Hindlimb muscle (tissue), 1 donor: ENCODE data around the gene ARSA. TPM values are rescaled to one million over a fixed set of nuclear protein-coding genes. Genes with fewer than 3 reads are reported as not detected.
"Not testable (repeated sequence)": the region's sequence is repeated elsewhere in the genome, so short reads cannot be mapped to it uniquely, and the experiment has no call there.

Experiments
- DNase-seq: peaks from one replicate; pipeline ENCODE4 v3.0.0-alpha.2; 2013
- polyA plus RNA-seq: library from polyadenylated mRNA; unstranded; fragments of 120-200 nt; gene quantifications from one replicate; pipeline ENCODE4 v1.2.1, GENCODE V29; 2013; ENCODE audit not compliant: insufficient read length

The ARSA gene
- polyA plus RNA-seq, 1 donor, result 18.1 TPM

DNA sequence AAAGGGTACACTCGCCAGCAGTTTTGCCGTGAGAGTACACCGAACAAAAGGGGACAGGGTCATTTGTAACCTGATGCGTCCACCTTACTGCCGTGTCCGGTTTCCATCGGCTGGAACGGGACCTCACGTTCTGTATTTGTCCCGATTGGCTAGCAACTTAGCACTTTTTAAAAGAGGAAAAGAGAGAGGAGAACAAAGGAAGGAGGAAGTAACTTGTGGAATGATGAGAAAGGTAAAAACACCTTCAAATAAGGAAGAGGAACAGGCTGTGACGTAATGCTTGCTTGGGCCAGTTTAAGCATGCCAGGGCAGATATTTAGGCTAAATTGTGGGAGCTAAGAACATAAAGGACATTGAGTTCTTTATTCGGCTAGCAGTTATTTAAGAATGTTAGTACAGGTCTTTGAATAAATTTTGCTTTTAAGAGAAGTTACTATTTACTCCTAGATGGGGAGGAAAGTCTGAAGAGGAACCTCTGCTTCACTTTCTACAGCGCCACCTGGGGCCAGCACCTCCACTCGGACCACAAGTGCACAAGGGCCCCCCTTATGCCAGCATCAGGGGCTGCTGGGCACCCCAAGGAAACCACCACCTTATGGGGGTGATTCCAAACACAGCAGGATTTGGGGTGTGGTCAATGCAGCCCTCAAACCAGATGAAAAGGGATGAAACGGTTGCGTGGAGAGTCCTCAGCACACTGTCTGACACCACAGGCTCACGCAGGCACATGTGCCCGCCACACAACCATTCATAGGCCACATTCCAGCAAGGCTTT is 5.8 kb downstream of the ARSA start:
- no peak for DNase-seq

DNA sequence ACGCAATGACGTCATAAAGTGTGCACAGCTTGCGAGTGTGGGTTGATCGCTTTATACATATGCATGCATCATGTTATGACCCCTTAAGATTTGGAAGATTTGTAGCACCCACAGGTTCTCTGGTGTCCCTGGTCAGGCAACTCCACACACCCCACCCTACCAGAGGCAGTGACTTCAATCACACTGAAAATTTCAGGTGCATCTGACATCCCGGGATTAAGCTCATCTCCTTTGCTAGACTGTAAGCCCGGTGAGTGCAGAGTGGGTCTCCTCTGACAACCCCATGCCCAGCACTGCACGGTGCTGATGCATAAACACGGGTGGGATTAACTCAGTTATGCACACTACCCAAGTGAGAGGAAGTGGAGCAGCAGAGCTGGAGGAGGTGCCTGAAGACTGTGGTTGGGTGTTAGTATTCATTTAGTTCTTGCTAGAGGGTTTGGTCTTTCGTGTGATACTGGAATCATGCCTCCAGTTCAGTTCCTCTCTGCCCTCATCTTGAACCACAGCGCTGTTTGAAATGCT is 6.5 kb downstream of the ARSA start:
- DNase-seq, result no peak

DNA sequence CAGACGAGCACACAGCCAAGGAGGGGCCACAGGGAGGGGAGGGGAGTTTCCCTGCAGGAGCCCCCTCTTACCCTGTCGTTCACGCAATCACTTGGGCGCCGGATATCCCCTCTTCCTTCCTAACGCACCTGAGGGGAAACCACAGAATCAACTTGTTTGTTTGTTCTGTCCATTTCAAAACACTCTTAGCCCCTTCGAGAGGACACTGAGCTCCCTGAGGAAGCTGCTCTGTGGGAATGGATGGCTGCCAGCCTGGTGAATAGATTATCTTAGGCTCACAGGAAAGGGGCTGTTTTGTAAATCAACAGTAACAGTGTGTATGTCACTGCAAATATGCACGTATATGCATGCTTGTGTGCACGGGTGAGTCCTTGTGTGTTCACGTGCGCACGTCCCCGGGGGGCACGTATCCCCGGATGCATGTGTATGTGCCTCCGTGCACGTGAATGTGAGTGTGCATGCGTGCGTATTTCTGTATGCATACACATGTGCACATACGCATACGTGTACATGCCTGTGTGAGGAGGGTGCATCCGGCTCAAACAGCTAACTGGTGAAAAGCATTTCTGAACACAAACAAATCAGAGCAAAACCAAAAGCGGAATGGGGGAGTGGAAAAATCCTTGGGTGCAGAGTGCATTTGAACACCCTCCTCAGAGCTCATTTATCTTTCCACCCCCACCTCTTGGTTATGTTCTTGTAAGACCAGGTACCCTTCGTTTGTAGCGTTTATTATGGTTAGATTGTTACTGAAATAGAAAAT is 7.2 kb downstream of the ARSA start:
- DNase-seq, result no peak

DNA sequence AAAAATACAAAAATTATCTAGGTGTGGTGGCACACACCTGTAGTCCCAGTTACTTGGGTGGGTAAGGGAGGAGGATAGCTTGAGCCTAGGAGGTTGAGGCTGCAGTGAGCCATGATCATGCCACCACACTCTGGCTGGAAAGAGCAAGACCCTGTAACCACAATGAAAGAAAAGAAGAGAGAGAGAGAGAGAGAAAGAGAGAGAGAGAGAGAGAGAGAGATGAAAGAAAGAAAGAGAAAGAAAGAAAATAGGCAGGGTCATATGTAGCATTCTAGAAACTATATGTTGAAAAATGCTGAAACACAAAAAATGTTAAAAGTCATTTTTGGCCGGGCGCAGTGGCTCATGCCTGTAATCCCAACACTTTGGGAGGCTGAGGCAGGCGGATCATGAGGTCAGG is 13.7 kb downstream of the ARSA start:
- not testable (repeated sequence) for DNase-seq

DNA sequence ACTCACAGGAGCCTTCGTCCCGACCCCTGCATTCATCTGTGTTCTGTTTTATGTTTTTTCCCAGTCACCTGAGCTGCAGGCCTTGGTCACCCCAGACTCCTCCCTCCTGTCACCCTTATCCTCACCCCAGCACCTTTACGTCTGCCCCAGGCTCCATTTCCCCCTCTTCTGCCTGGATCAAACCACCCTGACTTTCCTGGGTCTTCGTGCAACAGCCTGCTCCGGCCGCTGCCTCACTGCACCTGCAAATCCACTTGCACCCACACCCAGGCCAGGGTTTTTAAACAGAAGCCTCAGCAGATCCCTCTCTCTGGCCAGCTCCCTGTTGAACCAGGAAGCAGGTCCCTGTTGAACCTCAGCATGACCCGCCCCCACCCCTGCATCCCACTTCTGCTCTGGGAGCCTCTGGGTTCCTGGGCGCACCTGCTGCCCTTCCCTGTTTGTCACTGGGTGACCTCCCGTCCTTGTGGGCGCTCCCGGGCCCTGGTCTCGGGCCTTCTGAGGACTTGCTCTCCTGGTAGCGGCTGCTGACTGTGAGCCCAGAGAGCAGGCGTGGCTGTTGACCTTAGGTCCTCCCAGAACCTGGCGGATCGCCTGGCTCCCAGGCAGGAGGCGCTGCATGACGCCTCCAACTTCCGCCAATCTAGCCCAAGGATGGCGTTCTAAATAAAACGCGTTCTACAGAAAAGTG is 14.5 kb downstream of the ARSA start:
- no peak for DNase-seq

DNA sequence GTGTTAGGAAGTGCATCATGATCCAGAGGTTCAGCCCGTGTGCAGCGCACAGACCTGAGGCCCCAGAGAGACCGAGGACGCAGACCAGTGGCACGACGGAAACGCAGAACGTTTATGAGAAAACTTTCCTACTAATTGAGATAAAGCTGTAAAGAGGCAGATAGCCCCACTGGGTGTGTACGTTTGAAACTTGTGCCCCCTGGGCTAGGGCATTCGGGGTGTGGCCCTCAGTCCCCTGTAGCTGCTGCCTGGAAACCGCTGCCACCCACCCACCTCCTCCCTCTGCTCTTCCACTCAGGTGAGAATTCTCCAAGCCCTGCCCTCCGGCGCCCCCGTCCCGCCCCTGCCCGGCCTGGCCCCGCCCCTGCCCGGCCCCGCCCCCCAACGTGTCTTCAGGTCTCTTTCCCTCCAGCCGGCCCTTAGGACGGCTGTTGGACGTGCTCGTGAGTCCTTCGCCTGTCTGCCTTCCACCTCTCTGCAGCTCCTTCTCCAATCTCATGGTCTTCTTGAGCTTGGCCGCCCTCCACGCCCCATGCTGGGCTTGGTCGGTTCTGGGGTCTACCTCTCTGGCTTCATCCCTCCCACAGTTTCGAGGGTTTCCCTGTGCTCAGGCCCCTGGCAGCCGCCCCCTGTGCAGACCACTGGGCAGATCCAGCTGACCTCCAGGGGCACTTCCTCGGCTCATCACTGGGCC is 15.3 kb downstream of the ARSA start:
- DNase-seq, result no peak

DNA sequence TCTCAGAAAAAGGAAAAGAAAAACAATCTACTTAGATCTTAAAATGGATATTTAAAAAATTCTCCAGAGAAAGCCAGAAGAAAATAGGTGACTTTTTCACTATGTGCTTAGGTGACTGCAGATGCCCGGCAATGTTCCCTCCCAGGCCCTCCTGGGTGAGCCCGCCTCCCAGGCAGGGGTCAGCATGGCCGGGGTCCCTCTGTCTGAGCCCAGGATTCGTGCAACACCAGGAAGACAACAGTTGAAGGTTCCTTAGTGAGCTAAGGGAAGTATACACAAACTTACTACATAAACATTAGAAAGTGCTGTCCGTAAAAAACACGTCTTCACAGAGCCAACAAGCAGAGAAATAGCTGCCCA is 15.8 kb downstream of the ARSA start:
- no peak for DNase-seq

DNA sequence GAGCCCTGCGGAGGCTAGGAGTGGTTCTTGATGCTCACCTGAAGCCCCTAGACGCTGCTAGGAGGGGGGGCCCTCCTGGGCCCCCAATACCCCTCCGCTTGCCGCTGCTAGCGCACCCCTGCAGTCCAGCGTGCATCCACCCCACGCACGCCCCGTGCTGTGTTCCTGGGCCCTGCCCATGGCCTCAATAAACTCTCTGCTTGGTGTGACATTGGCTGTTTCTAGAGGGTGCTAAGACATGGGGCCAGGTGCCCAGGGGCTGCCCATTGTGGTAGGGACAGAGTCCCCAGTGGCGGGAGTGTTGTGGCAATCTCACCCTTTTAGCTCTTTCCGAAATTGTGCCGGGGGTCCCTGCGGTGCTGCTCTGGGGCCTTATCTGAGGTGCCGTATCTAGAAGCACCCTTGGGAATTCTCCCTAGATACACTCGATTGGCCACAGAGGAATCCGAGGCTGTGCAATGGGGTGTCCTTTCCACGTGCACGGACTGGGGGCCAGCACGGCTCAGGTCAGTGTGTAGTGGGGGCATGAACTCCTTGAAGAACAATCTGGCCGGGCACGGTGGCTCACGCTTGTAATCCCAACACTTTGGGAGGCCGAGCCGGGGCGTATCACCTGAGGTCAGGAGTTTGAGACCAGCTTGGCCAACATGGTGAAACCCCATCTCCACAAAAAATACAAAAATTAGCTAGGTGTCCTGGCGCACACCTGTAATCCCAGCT is 16.5 kb downstream of the ARSA start:
- no peak for DNase-seq

DNA sequence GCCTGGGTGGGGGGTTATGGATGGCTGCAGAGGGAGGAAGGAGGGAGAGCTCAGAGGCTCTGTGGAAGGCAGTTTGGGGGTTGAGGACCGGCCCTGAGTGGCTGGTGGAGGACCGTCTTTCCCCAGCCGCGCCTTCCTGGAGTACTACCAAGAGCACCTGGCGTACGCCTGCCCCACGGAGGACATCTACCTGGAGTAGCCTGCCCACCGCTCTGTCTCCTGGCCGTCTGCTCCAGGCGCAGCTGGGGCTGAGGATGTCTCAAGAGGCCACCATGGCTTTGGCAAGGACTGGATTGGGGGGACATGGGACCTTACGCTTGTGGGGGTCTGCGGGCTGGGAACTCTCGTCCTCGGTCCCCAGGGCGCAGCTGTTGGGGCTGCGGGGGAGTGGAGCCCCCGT is 17.4 kb downstream of the ARSA start:
- no peak for DNase-seq

DNA sequence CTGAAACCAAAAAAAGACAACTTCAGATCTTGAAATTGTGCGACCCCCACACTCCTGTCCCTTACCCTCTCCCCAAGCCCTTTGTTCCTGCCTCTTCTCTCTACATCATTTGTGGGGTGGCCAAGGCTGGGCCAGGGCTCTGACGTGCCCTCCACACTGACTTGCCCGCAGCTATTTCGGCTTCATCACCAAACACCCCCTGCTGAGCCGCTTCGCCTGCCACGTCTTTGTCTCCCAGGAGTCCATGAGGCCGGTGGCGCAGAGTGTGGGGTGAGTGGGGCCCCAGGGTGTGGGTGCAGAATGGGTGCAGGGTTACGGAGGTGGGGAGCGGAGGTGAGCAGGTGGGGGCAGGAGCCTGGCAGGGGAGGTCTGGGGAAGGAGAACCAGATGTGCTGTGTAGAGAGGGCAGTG is 17.9 kb downstream of the ARSA start:
- no peak for DNase-seq

DNA sequence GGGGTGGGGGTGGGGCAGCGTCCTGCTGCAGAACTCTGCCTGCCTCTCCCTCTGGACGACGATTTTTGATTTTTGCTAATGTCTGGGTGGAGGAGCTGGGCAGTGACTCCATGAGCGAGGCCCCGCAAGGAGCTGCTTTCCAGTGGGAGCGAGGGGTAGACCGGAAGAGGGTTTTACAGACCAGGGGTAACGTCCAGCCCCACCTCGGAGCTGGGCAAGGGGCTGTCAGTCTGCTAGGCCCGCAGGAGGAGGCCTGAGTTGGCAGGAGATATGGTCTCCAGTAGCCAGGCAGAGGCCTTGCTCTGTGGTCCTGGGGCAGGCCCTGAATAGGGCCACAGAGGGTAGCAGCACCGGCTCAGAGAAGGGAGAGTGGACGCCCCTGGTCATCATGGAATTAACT is 18.4 kb downstream of the ARSA start:
- DNase-seq, result no peak

DNA sequence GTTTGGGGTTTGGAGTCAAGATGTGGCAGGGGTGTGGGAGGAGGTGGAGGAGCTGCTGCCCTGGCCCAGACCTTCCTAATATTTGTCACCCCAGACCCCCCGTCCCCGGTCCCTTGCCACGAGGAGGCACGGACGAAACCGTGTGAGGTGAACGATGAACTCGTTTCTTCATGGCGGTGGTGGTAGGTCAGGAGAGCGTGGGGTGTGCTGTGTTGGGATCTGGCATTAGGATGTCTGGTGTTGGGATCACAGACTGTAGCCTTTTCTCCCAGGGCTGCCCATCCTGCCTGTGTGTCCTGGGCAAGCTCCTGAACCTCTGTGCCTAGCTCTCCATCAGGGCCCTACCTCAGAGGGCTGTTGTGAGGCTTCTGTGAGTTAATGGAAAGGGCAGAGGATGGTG is 19.0 kb downstream of the ARSA start:
- DNase-seq, result no peak

DNA sequence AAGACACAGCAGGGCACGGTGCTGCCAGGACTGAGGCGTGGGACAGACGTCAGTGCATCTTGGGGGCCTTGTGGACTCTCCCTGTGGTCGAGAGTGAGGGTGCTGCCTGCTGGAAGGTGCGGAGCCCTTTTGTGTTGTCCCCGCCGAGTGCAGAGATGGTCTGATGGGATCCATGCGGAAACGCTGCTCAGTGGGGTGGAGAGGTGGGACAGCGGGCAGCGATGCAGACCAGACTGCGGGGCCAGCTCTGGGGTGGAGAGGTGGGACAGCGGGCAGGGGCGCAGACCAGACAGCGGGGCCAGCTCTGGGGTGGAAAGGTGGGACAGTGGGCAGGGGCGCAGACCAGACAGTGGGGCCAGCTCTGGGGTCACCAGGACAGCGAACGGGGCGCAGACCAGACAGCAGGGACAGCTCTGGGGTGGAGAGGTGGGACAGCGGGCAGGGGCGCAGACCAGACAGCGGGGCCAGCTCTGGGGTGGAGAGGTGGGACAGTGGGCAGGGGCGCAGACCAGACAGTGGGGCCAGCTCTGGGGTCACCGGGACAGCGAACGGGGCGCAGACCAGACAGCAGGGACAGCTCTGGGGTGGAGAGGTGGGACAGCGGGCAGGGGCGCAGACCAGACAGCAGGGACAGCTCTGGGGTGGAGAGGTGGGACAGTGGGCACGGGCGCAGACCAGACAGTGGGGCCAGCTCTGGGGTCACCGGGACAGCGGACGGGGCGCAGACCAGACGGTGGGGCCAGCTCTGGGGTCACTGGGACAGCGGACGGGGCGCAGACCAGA is 19.7 kb downstream of the ARSA start:
- DNase-seq, result not testable (repeated sequence)

DNA sequence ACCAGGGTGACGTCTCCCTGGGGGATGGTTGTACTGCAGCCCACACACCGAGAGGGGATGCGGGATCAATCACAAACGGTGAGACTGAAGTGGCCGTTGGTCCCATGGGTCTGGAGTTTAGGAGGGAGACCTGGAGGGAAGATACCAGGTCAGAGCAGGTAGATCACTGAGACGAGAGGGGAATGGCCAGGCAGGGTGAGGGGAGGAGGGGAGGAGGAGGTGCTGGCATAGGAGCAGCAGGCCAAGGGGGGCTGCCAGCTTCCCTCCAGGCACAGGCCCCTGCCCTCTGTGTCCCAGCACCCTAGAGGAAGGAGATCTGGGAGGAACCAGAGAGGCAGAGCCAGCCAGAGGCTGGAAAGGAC is 20.3 kb downstream of the ARSA start:
- DNase-seq, result no peak

DNA sequence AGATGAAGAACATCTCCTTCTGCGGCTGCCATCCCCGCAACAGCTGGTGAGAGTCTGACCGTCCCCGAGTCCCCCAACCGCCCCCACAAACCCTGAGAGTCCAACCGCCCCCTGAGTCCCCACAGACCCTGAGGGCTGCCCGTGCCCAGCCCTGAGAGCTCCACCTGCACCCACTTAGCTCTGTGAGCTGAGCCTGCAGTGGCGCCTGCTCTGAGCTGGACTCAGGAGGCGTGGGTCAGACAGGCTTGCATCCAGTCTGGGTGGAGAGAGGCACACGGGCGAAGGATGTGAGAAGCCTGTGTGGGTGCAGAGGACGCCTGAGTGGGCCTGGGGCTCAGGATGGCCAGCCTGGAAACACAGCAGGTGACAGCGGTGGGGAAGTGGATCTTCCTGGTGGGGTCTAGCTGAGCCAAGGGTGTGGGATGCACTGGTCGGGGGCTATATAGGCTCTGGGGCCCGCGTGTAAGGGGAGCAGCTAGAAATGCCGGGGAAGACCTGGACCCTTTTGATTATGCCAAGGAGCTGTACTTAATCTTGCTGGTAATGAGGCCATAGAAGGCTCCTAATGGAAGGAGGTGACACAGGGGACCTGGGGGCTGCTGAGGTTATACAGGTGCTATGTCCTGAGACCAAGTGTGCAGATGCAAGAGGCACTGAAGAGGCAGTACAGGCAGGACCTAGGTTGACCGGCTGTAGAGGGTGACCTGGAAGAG is 20.9 kb downstream of the ARSA start:
- no peak for DNase-seq

DNA sequence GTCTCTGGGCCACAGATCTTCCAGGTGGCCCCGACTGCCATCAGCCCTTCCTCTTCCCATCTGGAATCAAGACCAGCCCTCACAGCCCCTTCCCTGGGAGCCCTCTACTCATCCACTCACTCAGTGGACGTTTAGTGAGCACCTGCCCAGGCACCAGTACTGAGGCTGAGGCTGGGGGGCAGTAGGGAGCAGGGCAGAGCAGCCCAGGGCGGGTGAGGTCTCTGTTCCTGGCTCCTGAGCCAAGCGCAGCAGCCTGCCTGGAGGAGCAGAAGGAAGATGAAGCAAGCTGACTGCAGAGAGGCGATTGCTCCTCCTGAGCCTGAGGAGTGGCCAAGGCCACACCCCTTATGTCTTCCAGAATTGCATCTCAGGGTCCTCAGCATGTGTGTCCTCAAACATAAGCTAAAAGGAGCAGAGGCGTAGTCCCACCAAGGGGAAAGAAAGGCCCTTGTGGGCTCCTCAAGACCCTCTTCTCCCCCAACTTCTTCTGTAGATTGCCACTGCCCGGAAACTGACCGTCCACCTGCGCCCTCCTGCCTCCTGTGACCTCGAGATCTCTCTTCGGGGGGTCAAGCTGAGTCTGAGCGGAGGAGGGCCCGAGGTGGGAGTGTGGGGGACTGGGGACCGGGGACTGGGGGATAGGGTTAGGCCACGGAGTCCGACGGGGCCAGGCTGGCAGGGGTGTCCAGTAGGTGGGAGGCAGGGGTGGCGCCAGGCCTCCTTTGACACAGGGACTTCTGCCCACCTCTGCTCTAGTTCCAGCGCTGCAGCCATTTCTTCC is 21.6 kb downstream of the ARSA start:
- DNase-seq, result no peak

DNA sequence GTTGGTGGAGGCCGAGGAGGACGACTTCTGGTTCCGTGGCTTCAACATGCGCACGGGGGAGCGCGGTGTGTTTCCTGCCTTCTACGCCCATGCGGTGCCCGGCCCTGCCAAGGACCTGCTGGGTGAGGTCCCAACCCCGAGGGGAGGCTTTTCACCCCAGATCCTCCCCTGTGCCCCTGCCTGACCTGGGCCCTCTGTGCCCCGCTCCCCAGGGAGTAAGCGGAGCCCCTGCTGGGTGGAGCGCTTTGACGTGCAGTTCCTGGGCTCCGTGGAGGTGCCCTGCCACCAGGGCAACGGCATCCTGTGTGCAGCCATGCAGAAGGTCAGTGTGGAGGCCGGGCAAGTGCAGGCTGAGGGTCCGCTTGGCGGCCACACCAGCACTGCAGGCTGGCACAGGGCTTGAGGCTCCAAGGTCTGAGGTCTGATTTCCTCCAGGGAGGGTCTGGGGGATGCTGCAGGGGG is 22.3 kb downstream of the ARSA start:
- no peak for DNase-seq

DNA sequence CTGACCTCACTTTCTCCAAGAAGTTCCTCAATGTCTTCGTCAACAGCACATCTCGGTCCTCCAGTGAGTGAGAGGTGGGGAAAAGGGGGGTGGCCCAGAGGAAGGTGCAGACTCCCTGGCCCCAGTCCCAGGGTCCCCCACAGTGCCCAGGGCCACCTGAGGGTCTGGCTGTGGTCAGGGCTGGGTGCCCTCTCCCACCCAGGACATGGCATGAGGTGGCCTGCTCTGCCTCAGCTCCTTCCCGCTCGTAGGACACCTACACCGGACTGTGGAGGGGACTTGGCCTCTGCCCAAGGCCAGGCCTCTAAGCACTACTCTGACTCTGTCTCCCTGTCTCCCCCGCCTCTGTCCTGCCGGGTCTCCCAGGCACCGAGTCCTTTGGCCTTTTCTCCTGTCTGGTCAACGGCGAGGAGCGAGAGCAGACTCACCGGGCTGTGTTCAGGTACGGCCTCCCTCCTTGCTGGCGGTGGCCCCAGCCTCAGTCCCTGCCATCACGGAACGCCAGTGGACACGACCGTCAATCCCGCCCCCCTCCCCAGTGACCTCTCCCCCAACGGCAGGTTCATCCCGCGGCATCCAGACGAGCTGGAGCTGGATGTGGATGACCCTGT is 22.8 kb downstream of the ARSA start:
- DNase-seq, result no peak
